A549 (cell line): Measurements from ENCODE around the gene CARD10.

Source experiments
- CTCF ChIP-seq: fragments of >200 bp; sonication (Bioruptor Twin); formaldehyde crosslinking; IDR thresholded peaks from 3 replicates; pipeline ENCODE4 v1.5.1; 2016
- EP300 ChIP-seq, 2 experiments: fragments of >200 bp; sonication (Bioruptor Twin); formaldehyde crosslinking; IDR thresholded peaks; 2 replicates in 1 of 2; 3 replicates in 1 of 2; pipeline ENCODE4 v1.6.1; 2016 to 2017
- HES2 ChIP-seq: fragments of >200 bp; sonication (Bioruptor Twin); formaldehyde crosslinking; IDR thresholded peaks from 2 replicates; pipeline ENCODE4 v1.6.1; 2016
- HOXB13 ChIP-seq: fragments of 250-450 bp; sonication (Bioruptor Pico); IDR thresholded peaks from 2 replicates; pipeline ENCODE4 v1.5.0; 2020; ENCODE audit warnings: low read depth, mild to moderate bottlenecking, moderate library complexity
- JUN ChIP-seq, 2 experiments: fragments of >200 bp; sonication (Bioruptor Twin); formaldehyde crosslinking; IDR thresholded peaks; 2 replicates in 1 of 2; 3 replicates in 1 of 2; pipeline ENCODE4 v1.6.1; 2016 to 2017
- KDM5A ChIP-seq: fragments of 200-600 bp; sonication (generic); IDR thresholded peaks from 2 replicates; pipeline ENCODE4 v1.6.1; 2016; ENCODE audit warnings: antibody characterized with exemption, mild to moderate bottlenecking
- MAX ChIP-seq: IDR thresholded peaks from 2 replicates; pipeline ENCODE4 v1.6.1; 2012
- POLR2A ChIP-seq: IDR thresholded peaks from 2 replicates; pipeline ENCODE4 v1.6.1; 2012; ENCODE audit warnings: mild to moderate bottlenecking, low read length
- RFX5 ChIP-seq: fragments of 450-650 bp; IDR thresholded peaks from 2 replicates; pipeline ENCODE4 v1.7.1; 2014; ENCODE audit warnings: antibody characterized with exemption, mild to moderate bottlenecking, moderate library complexity
- RNF2 ChIP-seq: fragments of 200-600 bp; sonication (generic); IDR thresholded peaks from 2 replicates; pipeline ENCODE4 v1.6.1; 2016; ENCODE audit warnings: low read depth, mild to moderate bottlenecking, antibody characterized with exemption, moderate library complexity, borderline replicate concordance
- ZNF302 ChIP-seq: fragments of 250-450 bp; sonication (Bioruptor Pico); IDR thresholded peaks from 2 replicates; pipeline ENCODE4 v1.9.0; 2021; ENCODE audit warnings: inconsistent platforms, mild to moderate bottlenecking, moderate library complexity

- TF ChIP-seq EP300 (IDR thresholded peaks at IDR 0.05) (no peak), CTCF (no peak), HOXB13 (CRISPR knock-in tag) (no peak), RFX5 (no peak), POLR2A (no peak), RNF2 (no peak), HES2 (no peak), JUN (IDR thresholded peaks at IDR 0.05) (no peak), KDM5A (no peak), ZNF302 (no peak), MAX (no peak)
Observed at GRCh38 chr22:37559521-37559900, 40.3 kb upstream of the CARD10 start.
